Ishikawa (cell line): ENCODE measurements around the gene PDE3B.

Experiments used
- CEBPB ChIP-seq: IDR thresholded peaks from 2 replicates; pipeline ENCODE4 v1.6.1; 2012
- CREB1 ChIP-seq: IDR thresholded peaks from 2 replicates; pipeline ENCODE4 v1.6.1; 2012; ENCODE audit warnings: low read depth
- EGR1 ChIP-seq: IDR thresholded peaks from 2 replicates; pipeline ENCODE4 v1.6.1; 2012
- EP300 ChIP-seq: IDR thresholded peaks from 2 replicates; pipeline ENCODE4 v1.6.1; 2012; ENCODE audit warnings: borderline replicate concordance
- FOXM1 ChIP-seq: IDR thresholded peaks from 2 replicates; pipeline ENCODE4 v1.6.1; 2012; ENCODE audit warnings: low read depth, borderline replicate concordance
- NFIC ChIP-seq: IDR thresholded peaks from 2 replicates; pipeline ENCODE4 v1.6.1; 2012
- RAD21 ChIP-seq: IDR thresholded peaks from 2 replicates; pipeline ENCODE4 v1.6.1; 2012; ENCODE audit warnings: low read depth
- TAF1 ChIP-seq: IDR thresholded peaks from 2 replicates; pipeline ENCODE4 v1.6.1; 2012; ENCODE audit warnings: low read depth, mild to moderate bottlenecking
- TCF12 ChIP-seq: IDR thresholded peaks from 2 replicates; pipeline ENCODE4 v1.6.1; 2012; ENCODE audit warnings: low read depth
- TEAD4 ChIP-seq: IDR thresholded peaks from 2 replicates; pipeline ENCODE4 v1.6.1; 2012
- YY1 ChIP-seq: IDR thresholded peaks from 2 replicates; pipeline ENCODE4 v1.6.1; 2012; ENCODE audit warnings: low read depth
- ZBTB7A ChIP-seq: IDR thresholded peaks from 2 replicates; pipeline ENCODE4 v1.6.1; 2012; ENCODE audit warnings: low read depth
- TF ChIP-seq, protein P1 (sequence below): IDR thresholded peaks from 2 replicates; pipeline ENCODE4 v1.6.1; 2012
- TF ChIP-seq, protein P2 (sequence below): IDR thresholded peaks from 2 replicates; pipeline ENCODE4 v1.6.1; 2012
- TF ChIP-seq, protein P3 (sequence below): IDR thresholded peaks from 2 replicates; pipeline ENCODE4 v1.6.1; 2012; ENCODE audit warnings: low read depth, mild to moderate bottlenecking

The PDE3B gene

DNA sequence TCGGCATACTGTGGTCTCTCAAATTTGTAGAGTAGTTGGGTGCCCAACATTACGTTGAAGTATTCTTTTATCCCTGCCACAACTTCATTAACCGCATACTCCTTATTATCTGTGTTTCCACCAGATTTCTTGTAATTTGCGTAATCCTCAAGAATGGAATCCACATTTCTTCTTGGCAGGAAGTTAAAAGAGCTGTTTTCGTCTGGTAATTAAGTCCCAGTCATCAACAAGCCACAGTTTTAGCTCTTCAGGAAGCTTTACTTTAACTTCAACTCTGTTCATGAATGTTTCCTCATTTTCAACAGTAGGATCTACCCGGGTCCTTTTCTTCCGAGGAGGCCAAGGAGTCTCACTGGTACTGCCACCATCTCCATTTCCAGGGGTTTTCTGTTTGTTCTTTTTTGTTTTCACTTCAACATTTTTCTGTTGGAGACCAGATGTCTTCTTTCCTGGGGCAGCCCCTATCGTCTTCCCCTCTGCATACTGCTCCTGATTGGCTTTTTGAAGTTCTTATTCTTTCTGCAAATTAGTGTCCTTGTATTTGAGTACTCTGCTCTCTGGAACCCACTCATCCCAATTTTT lies 30.3 kb downstream of the PDE3B start:
- TF ChIP-seq YY1 (no peak), TEAD4 (no peak), TCF12 (no peak), EP300 (no peak), RAD21 (no peak), TAF1 (no peak), CREB1 (no peak), EGR1 (no peak), CEBPB (no peak), FOXM1 (no peak), ZBTB7A (no peak), NFIC (no peak)
- TF ChIP-seq, protein P1, sequence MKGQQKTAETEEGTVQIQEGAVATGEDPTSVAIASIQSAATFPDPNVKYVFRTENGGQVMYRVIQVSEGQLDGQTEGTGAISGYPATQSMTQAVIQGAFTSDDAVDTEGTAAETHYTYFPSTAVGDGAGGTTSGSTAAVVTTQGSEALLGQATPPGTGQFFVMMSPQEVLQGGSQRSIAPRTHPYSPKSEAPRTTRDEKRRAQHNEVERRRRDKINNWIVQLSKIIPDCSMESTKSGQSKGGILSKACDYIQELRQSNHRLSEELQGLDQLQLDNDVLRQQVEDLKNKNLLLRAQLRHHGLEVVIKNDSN = no peak
- TF ChIP-seq, protein P2, sequence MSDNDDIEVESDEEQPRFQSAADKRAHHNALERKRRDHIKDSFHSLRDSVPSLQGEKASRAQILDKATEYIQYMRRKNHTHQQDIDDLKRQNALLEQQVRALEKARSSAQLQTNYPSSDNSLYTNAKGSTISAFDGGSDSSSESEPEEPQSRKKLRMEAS = no peak
- TF ChIP-seq, protein P3, sequence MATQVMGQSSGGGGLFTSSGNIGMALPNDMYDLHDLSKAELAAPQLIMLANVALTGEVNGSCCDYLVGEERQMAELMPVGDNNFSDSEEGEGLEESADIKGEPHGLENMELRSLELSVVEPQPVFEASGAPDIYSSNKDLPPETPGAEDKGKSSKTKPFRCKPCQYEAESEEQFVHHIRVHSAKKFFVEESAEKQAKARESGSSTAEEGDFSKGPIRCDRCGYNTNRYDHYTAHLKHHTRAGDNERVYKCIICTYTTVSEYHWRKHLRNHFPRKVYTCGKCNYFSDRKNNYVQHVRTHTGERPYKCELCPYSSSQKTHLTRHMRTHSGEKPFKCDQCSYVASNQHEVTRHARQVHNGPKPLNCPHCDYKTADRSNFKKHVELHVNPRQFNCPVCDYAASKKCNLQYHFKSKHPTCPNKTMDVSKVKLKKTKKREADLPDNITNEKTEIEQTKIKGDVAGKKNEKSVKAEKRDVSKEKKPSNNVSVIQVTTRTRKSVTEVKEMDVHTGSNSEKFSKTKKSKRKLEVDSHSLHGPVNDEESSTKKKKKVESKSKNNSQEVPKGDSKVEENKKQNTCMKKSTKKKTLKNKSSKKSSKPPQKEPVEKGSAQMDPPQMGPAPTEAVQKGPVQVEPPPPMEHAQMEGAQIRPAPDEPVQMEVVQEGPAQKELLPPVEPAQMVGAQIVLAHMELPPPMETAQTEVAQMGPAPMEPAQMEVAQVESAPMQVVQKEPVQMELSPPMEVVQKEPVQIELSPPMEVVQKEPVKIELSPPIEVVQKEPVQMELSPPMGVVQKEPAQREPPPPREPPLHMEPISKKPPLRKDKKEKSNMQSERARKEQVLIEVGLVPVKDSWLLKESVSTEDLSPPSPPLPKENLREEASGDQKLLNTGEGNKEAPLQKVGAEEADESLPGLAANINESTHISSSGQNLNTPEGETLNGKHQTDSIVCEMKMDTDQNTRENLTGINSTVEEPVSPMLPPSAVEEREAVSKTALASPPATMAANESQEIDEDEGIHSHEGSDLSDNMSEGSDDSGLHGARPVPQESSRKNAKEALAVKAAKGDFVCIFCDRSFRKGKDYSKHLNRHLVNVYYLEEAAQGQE = no peak

DNA sequence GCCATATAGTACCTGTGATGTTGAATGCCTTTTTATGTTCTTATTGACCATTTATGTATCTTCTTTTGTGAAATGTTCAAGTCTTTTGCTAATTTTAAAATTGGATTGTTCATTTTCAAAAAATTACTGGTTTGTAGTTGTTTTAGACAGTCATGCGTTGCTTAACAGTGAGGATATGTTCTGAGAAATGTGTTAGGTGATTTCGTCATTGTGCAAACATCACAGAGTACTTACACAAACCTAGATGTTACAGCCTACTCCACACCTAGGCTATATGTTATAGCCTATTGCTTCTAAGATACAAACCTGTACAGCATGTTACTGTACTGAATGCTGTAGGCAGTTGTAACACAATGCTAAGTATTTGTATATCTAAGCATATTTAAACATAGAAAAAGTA lies 32.5 kb downstream of the PDE3B start:
- TF ChIP-seq RAD21 = no peak
- TF ChIP-seq ZBTB7A = no peak
- no peak for TF ChIP-seq TEAD4
- no peak for TF ChIP-seq YY1
- TF ChIP-seq, protein P2 = no peak
- TF ChIP-seq TAF1 = no peak
- no peak for TF ChIP-seq EGR1

DNA sequence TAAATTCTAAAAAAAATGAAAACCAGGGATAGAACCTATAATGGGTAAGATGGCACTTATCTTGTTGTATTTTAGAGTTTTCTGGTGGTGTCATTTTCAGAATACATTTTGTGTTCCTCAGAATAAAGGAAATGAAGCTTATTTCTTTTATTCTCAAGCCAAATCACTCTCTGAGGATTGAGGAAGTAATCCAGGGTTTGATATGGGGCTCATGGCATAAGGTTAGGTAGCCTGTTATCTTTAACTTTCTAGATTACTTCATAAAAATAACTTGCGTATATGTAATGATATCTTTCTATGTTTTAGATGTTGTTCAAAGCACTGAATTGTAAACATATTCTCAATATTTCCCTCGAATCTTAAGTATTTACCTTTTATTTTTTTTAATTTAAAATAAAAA lies 33.5 kb downstream of the PDE3B start:
- no peak for TF ChIP-seq ZBTB7A
- no peak for TF ChIP-seq NFIC
- TF ChIP-seq FOXM1 = no peak
- TF ChIP-seq EGR1 = no peak
- TF ChIP-seq CREB1 = no peak
- TF ChIP-seq TAF1 = no peak
- TF ChIP-seq, protein P3 = no peak
- TF ChIP-seq RAD21 = no peak
- TF ChIP-seq, protein P1 = no peak
- no peak for TF ChIP-seq EP300
- no peak for TF ChIP-seq YY1
- TF ChIP-seq TCF12 = no peak
- TF ChIP-seq CEBPB = no peak
- TF ChIP-seq, protein P2 = no peak
- TF ChIP-seq TEAD4 = no peak

DNA sequence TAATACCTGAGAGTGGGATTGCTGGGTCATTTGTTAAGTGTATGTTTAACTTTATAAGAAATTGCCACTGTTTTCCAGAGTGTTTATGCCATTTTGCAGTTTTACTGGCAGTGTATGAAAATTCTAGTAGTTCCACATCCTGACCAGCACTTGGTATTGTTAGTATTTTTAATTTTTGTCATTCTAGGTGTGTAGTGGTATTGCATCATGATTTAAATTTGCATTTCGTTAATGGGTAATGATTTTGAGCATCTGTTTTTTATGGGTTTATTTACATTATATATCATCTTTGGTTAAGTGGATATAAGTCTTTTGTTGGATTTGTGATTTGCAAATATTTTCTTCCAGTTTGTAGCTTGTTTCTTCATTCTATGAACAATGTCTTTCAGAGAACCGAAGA lies 34.7 kb downstream of the PDE3B start:
- TF ChIP-seq RAD21 (no peak), TAF1 (no peak), TCF12 (no peak)
- TF ChIP-seq, protein P1 = no peak

DNA sequence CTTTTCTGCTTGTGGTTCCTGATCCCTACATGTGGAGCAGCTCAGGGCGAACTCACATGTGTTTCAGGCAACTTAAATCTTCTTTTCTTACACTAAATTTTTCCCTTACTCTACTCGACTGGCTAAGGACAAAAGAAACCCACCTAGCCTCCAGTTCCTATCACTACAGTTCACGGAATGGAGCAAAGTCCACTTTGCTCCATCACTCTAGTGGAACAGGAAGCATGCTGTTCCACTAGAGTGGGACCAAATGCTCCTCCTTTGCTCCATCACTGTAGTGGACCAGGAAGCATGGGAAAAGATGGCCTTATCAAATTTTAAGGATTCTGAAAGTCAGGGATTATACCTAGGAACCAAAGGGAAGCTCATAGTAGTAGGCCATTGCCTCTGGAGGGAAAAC lies 36.1 kb downstream of the PDE3B start:
- no peak for TF ChIP-seq YY1
- TF ChIP-seq, protein P1 = no peak
- TF ChIP-seq RAD21 = no peak
- TF ChIP-seq TEAD4 = no peak
- TF ChIP-seq CEBPB = no peak
- no peak for TF ChIP-seq CREB1
- TF ChIP-seq TCF12 = no peak
- no peak for TF ChIP-seq FOXM1
- no peak for TF ChIP-seq ZBTB7A
- TF ChIP-seq, protein P3 = no peak
- TF ChIP-seq EGR1 = no peak
